IPS-18c (cell line): ENCODE data around the gene MARCHF3.

Source experiments
- H3K4me3 ChIP-seq: 2 replicates; pipeline ENCODE4 v1.7.0; 2013; ENCODE audit warnings: low read depth, mild to moderate bottlenecking, low read length, moderate library complexity; ENCODE audit not compliant: insufficient read depth
- H3K9me3 ChIP-seq: one replicate; pipeline ENCODE4 v1.6.1; 2013; ENCODE audit warnings: mild to moderate bottlenecking, low read length, moderate library complexity; ENCODE audit not compliant: control insufficient read depth, insufficient read depth

The MARCHF3 gene

DNA sequence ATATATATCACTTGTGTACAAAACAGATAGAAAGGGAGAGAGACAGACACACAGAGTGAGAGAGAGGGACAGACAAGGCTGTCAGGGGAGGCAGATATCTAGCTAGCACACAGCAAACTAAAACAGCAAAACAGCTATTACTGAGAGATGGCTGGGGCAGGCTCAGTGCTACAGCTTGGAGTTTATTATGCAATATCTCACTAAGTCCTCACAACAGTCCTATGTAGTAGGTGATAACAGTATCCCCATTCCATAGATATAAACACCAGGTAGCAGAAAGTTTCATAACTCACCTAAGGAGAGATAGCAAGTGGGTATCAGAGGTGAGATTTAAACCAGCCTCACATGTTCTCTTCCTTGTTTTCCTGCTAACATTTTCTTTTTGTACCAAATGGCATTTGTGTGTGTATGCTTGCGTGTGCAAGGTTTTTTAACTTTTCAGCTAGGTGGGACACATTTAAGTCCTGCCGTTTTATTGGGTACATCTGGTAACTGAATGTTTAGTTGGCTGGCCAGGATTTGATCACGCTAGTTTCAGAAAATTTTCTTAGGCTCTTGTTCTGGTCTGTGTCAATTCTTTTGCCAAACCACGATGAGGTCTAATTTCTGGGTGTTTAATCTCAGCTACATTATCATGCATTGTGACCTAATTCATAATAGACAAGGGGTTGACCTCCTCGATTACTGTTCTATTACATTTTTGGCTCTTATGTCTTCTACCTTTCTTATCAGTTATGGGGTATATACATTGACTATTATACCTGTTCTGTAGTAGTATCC lies 148.3 kb downstream of the MARCHF3 start:
- H3K9me3 ChIP-seq, result peaks cover 2% of the 10 kb centered on the region
- H3K4me3 ChIP-seq, result no peak overlapping the region

DNA sequence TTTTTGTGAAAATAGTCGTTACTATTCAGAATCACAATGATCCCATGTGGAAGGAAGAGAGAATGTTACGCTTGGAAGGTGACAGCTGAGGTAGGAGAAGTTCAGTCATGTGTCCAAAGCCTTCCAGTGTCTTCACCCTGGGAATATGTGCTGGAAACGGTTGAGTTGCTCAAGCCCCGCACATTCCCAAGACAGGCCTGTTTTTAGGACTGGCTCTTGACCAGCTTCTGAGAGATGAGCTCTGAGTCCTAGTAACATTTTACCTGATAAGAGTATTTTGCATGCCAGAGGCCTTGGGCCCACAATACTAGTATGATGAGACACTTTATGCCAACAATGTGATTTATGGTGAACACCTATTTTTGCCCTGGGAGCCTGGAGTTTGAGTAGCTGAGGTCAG lies 151.7 kb downstream of the MARCHF3 start:
- H3K9me3 ChIP-seq, result no peaks in the 10 kb centered on the region
- no peak overlapping the region for H3K4me3 ChIP-seq

GRCh38 chr5:126878085-126878484 lies 152.3 kb downstream of the MARCHF3 start:
- Histone ChIP-seq H3K4me3 (no peak overlapping the region), H3K9me3 (no peaks in the 10 kb centered on the region)

- H3K9me3 ChIP-seq, result no peaks in the 10 kb centered on the region
- no peak overlapping the region for H3K4me3 ChIP-seq
Observed at GRCh38 chr5:126877602-126878001, 152.8 kb downstream of the MARCHF3 start.

GRCh38 chr5:126875303-126875785 lies 155.0 kb downstream of the MARCHF3 start:
- H3K4me3 ChIP-seq, result no peak overlapping the region
- H3K9me3 ChIP-seq, result no peaks in the 10 kb centered on the region

DNA sequence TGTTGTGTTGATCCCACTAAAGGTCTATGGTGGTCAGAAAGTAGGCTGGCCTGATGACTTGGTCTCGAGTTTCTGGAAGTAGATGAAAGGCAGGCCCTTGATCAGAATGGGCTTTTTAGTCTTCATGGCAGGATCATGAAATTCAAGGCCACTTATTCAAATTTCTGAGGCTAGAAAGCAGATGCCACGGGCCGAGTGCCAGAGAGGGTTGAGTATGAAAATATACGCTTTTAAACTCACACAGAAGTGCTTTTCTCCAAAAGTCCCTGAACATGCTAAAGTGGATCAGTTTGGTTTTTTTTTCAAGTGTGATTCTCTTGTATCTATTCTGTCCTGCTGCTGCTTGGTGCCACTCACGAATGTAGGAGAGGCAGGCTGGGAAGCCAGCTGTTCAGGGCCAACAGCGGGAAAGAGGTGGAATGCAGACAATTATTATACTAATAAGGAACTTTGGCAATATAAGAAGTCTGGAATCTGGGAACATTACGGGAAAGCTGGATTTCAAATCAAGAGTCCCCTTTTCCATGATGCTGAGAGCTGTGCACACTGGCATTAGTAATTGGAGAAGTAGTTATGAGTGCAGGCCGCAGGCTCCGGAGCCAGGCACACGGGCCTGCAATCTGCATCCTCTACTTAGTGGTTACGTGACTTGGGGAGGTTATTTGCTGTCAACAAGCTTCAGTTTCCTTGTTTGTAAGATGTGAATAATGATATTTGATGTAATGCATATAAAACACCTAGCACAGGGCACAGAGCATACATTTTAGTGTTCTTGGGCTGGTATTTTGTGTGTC lies 157.6 kb downstream of the MARCHF3 start:
- H3K9me3 ChIP-seq, result no peaks in the 10 kb centered on the region

DNA sequence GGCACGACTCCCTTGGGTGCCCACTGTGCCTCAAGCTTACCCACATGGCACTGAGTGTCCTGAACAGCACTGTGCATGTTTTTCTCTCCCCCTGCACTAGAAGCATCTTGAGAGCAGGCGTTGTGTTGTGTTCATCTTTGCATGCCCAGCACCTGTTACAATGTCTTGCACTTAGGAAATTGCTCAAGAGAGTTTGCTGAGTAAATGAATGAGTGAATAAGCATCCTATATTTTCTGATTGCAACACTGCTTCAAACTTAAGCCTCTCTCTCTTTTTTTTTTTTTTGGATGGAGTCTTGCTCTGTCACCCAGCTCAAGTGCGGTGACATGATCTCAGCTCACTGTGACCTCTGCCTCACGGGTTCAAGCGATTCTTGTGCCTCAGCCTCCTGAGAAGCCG lies 158.9 kb downstream of the MARCHF3 start:
- no peaks in the 10 kb centered on the region for H3K9me3 ChIP-seq
- H3K4me3 ChIP-seq, result no peak overlapping the region

More for the DNA sequence above, 157.6 kb downstream of the MARCHF3 start:
- H3K4me3 ChIP-seq, result no peak overlapping the region

DNA sequence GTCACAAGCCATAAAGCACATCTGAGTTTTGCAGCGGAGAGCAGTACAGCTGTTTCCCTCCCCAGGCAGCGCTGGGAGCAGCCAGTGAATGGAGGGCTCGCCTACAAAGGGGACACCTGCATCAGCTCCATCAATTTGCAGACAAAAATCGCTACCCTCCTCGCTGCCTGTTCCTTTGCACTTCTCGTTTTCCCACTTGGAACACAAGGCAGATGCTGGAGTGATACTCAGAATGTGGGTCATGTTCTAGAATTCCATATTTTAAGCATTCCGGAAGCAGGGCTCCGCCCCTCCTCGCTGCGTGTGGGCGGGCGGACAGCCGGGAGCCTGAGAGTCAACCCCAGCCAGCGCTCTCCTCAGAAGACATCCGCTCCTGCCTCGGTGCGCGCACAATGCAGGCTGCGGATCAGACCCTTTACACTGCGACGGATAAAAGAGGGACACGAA lies 161.3 kb downstream of the MARCHF3 start:
- peak overlapping the region; percentile 26 for H3K4me3 ChIP-seq
- H3K9me3 ChIP-seq, result no peaks in the 10 kb centered on the region

DNA sequence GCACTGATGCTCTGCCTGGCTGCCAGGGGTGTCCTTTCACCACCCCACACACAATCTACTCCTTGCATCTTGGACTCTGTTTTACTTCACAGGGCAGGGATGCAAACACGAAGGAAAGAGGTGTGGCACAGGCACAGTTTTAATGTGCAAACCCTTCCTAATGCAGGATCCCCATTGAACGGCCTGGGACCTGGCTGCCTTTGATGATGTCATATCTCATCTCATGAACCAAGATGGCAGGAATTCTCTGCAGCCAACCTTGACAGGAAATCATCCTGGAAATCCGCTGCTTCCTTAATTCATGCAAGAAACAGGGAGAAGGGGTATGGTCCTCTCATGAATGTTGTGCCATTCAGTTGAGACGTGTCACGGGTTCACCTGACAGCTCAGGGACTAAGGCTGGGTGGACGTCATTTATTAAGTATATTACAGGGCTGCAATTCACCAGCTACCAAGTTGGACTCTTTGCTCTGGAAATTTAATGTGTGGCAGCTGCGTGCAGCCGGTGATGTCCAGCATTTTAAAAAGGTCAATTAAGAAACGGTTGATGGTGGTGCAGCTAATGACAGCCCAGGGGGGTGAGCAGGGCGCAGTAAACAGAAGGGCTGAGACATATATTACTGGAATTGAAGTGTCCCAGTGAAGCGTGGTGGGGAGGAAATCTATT lies 161.9 kb downstream of the MARCHF3 start:
- Histone ChIP-seq H3K4me3 (peak overlapping the region; percentile 26; the same call in 1 of the 2 replicates), H3K9me3 (no peaks in the 10 kb centered on the region)

DNA sequence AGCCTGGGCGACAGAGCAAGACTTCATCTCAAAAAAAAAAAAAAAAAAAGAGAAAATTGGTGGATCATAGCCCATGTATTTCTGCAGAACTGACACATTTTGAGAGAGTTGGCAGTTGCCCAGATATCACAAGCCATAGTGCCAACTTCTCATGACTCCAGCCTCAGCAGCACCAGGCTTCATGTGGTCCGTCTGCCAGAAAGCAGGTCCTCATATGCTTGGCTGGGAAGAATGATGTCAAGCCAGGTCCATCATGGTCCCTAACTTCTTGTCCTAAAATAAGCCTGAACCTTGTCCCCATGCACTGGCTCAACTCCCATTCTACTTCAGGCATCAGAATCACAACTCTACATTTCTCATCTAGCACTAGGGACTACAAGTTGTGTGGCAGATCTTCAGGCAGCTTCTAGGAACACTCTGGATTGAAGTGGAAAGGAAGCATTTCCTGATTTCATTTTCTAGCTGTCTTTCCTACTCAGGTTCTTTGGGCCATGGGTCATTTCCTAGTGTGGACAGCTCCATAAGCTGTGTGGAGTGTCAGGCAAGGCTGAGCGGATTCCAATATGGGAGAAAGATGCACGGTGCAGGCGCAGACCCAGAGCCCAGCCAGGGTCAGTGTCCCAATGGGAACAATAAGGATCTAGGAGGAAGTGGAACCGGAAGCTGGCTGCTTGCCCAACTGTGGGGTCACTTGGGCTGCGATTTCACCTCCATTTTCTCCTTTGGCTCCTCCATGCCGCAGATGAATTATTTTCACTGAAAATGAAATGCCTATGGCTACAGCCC lies 163.3 kb downstream of the MARCHF3 start:
- H3K4me3 ChIP-seq, result no peak overlapping the region
- no peaks in the 10 kb centered on the region for H3K9me3 ChIP-seq

- peaks cover 2% of the 10 kb centered on the region for H3K9me3 ChIP-seq
Observed at GRCh38 chr5:126865299-126865698, 165.1 kb downstream of the MARCHF3 start.

GRCh38 chr5:126864042-126864688 lies 166.2 kb downstream of the MARCHF3 start:
- peaks cover 2% of the 10 kb centered on the region for H3K9me3 ChIP-seq
- H3K4me3 ChIP-seq, result no peak overlapping the region

More at GRCh38 chr5:126865299-126865698, 165.1 kb downstream of the MARCHF3 start:
- no peak overlapping the region for H3K4me3 ChIP-seq

DNA sequence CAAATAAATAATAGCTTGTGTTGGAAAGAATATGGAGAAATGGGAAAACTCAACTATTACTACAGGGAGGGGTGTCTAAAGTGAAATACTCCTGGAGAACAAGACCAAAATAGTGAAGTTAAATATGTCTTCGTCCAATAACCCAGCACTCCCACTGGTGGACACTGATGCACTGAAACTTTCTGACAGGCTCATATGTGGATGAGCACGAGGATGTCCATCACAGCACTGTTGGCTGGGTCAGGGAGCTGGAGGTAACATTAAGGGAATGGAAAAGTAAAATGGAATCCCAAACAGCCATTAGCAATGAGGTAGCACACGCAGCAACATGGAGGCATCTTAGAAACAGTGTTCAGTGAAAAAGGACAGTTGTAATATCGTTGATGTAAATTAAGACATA lies 167.0 kb downstream of the MARCHF3 start:
- H3K9me3 ChIP-seq, result peaks cover 2% of the 10 kb centered on the region
- H3K4me3 ChIP-seq, result no peak overlapping the region

GRCh38 chr5:126858441-126858840 lies 171.9 kb downstream of the MARCHF3 start:
- peaks cover 2% of the 10 kb centered on the region for H3K9me3 ChIP-seq
- H3K4me3 ChIP-seq, result no peak overlapping the region

DNA sequence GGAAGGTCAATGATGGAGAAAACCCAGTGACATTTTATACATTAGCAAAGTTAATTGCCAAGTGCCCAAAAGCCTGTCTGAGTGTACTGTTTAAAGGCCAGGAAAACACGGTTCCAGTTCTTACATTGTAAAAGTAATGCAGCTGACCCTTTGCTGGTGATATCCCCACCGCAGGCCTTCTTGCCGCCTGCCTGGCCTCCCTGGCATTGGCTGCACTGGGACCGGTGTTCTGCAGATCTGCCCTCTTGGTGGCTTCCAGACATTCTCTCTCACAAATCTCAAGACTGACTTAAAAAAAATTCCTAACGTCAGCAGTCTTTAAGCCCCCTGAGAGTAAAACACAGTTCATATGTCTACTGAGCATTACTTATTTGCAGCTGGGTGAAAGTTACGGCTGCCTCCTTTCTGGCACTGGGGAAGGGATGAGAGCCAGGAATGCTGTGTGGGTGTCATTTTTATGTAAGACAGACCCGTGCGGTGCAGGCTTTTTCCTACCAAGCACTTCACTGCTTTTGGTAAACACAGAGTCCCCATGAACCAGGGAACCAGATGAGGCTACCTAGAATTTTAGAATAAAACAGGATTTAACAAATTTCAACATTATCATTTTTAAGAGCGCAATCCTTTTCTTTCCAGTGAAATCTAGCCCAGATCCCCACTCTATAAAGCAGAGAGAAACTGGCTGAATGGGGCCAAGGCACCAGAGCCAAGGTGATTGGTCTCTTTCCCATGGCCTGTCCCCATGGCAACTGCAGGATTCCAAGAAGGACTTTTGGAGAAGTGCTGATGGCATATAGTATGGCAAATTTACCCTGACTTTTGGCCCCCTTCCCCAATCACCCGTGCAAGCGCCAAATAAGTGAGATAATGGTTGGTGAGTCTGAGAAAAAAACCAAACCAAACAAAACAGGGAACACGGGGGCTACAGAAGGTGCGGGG lies 172.6 kb downstream of the MARCHF3 start:
- Histone ChIP-seq H3K4me3 (no peak overlapping the region), H3K9me3 (peaks cover 2% of the 10 kb centered on the region)
